B cell (primary cell): Measurements from ENCODE around the gene ADAMTS14. TPM values are rescaled to one million over a fixed set of nuclear protein-coding genes. Genes with fewer than 3 reads are reported as not detected.
A peak's percentile ranks its signal among the peaks of the same experiment; 100 is the strongest.
"Not testable (repeated sequence)": the region's sequence is repeated elsewhere in the genome, so short reads cannot be mapped to it uniquely, and the experiment has no call there.

ENCODE experiments used
- ATAC-seq: fragments of 200-7000 bp; cut with Tn5 transposase; one replicate; pipeline ENCODE4 v1.10.0; 2021; ENCODE audit warnings: low read depth, mild to moderate bottlenecking, moderate number of reproducible peaks, moderate library complexity
- CTCF ChIA-PET: fragments of 350-600 bp; sonication (Branson Sonifier 250); formaldehyde crosslinking; loops from one replicate; lab custom pipeline; 2021; ENCODE audit warnings: antibody characterized with exemption, inconsistent platforms; lab: Charles Lee
- POLR2A ChIA-PET: fragments of 350-600 bp; sonication (Branson Sonifier 250); formaldehyde crosslinking; loops from one replicate; lab custom pipeline; 2021; ENCODE audit warnings: antibody characterized with exemption; lab: Charles Lee
- DNase-seq: peaks from one replicate; pipeline ENCODE4 v3.0.0; 2013
- H2AFZ ChIP-seq: 2 replicates; pipeline ENCODE4 v1.6.1; 2012; ENCODE audit warnings: mild to moderate bottlenecking, low read depth, low read length; ENCODE audit not compliant: insufficient read depth, poor library complexity, severe bottlenecking
- H3K27ac ChIP-seq, 2 donors: 1 replicate in 1 of 2; 2 replicates in 1 of 2; pipeline ENCODE4 v1.5.1; 2012 to 2013; ENCODE audit warnings: low read length in 2 of 2, mild to moderate bottlenecking in 2 of 2, moderate library complexity in 1 of 2
- H3K27me3 ChIP-seq, 4 experiments: fragments of 200-600 bp in 1 of 4; sonication (generic) in 1 of 4; replicated peaks in 1 of 4; 1 replicate in 2 of 4; 2 replicates in 2 of 4; pipeline versions ENCODE4 v1.6.1 to v1.7.0; 2013 to 2016; ENCODE audit warnings: low read length in 3 of 4, mild to moderate bottlenecking in 2 of 4, mixed read lengths in 1 of 4, moderate library complexity in 1 of 4; ENCODE audit not compliant: insufficient read depth in 4 of 4, control insufficient read depth in 3 of 4; ENCODE audit errors: control extremely low read depth in 1 of 4
- H3K36me3 ChIP-seq, 2 experiments: replicated peaks in 1 of 2; 1 replicate in 1 of 2; 2 replicates in 1 of 2; pipeline versions ENCODE4 v1.6.1 to v1.7.1; 2013; ENCODE audit warnings: low read length in 1 of 2; ENCODE audit not compliant: insufficient read depth in 2 of 2, control insufficient read depth in 1 of 2; ENCODE audit errors: control extremely low read depth in 1 of 2, extremely low read depth in 1 of 2
- H3K4me1 ChIP-seq, 2 donors: fragments of 200-600 bp in 1 of 2; sonication (generic) in 1 of 2; 1 replicate in 1 of 2; 2 replicates in 1 of 2; pipeline versions ENCODE4 v1.5.1 to v1.6.1; 2013 to 2017; ENCODE audit warnings: low read length in 2 of 2; ENCODE audit not compliant: control insufficient read depth in 2 of 2, insufficient read depth in 2 of 2
- H3K4me2 ChIP-seq: replicated peaks from 2 replicates; pipeline ENCODE3; 2012; ENCODE audit warnings: mild to moderate bottlenecking, low read depth, low read length; ENCODE audit not compliant: poor library complexity, severe bottlenecking
- H3K4me3 ChIP-seq, 5 experiments: fragments of 200-600 bp in 1 of 5; sonication (generic) in 1 of 5; 1 replicate in 3 of 5; 2 replicates in 2 of 5; pipeline versions ENCODE4 v1.5.1 to v1.7.0; 2011 to 2016; ENCODE audit warnings: low read length in 4 of 5, mild to moderate bottlenecking in 4 of 5, low read depth in 2 of 5, control low read depth in 1 of 5, moderate library complexity in 1 of 5; ENCODE audit not compliant: insufficient read depth in 1 of 5; ENCODE audit errors: control extremely low read depth in 1 of 5, extremely low read depth in 1 of 5
- H3K79me2 ChIP-seq: fragments of 200-600 bp; sonication (generic); one replicate; pipeline ENCODE4 v1.6.0; 2016; ENCODE audit warnings: low read length; ENCODE audit not compliant: control insufficient read depth, insufficient read depth
- H3K9ac ChIP-seq: fragments of 200-600 bp; sonication (generic); 2 replicates; pipeline ENCODE4 v1.6.1; 2017; ENCODE audit warnings: mild to moderate bottlenecking, low read length, moderate library complexity
- H3K9me3 ChIP-seq, 3 donors: one replicate each; pipeline versions ENCODE4 v1.6.1 to v1.7.1; 2013; ENCODE audit warnings: low read length in 2 of 3; ENCODE audit not compliant: control insufficient read depth in 2 of 3, insufficient read depth in 1 of 3; ENCODE audit errors: control extremely low read depth in 1 of 3
- H4K20me1 ChIP-seq: 2 replicates; pipeline ENCODE4 v1.6.0; 2012; ENCODE audit warnings: mild to moderate bottlenecking, low read length; ENCODE audit not compliant: insufficient read depth, control insufficient read depth, poor library complexity, severe bottlenecking
- H3K27ac Mint-ChIP-seq: one replicate; pipeline ENCODE4 v1.8.0; 2021; ENCODE audit warnings: mixed read lengths
- H3K27me3 Mint-ChIP-seq: one replicate; pipeline ENCODE4 v1.8.0; 2021; ENCODE audit warnings: mixed read lengths
- H3K4me1 Mint-ChIP-seq: one replicate; pipeline ENCODE4 v1.8.0; 2021; ENCODE audit warnings: mixed read lengths
- H3K4me3 Mint-ChIP-seq: one replicate; pipeline ENCODE4 v1.8.0; 2021; ENCODE audit warnings: mixed read lengths
- H3K9me3 Mint-ChIP-seq: one replicate; pipeline ENCODE4 v1.8.0; 2022; ENCODE audit warnings: mixed read lengths; ENCODE audit not compliant: insufficient read depth
- EZH2 ChIP-seq: IDR thresholded peaks from 2 replicates; pipeline ENCODE4 v1.6.1; 2012; ENCODE audit warnings: borderline replicate concordance, low read depth, mild to moderate bottlenecking, moderate library complexity, low read length; ENCODE audit not compliant: insufficient read depth, poor library complexity, severe bottlenecking
- WGBS: methylation state at CpG from one replicate; pipeline ENCODE4 v1.1.5; 2013; ENCODE audit warnings: missing lambda C conversion rate; ENCODE audit not compliant: insufficient coverage; 5-methylcytosine and 5-hydroxymethylcytosine counted together
- intact Hi-C: fragments of 100-400 bp; cut with micrococcal nuclease; formaldehyde crosslinking; loops from one replicate; pipeline ENCODE4 v1.10.0; 2022
- polyA plus RNA-seq: library from polyadenylated mRNA; depleted of rRNA; stranded (reverse); fragments of >200 nt; gene quantifications from 2 replicates; pipeline ENCODE4 v1.2.3, GENCODE V29; 2012
- total RNA-seq, 2 donors: library from RNA; stranded (reverse); fragments of 120-200 nt in 1 of 2; gene quantifications; 1 replicate in 1 of 2; 2 replicates in 1 of 2; pipeline versions ENCODE4 v1.2.3 to v1.2.4, GENCODE V29; 2013 to 2022
- TF ChIP-seq, protein P1 (sequence below): fragments of 200-600 bp; IDR thresholded peaks from one replicate; pipeline ENCODE4 v1.8.0; 2022; ENCODE audit warnings: antibody characterized with exemption, mild to moderate bottlenecking

The ADAMTS14 gene
- total and polyA plus RNA-seq, 2 donors (not counting 1 experiment from before 2014, with no cell fraction given), result not detected

DNA sequence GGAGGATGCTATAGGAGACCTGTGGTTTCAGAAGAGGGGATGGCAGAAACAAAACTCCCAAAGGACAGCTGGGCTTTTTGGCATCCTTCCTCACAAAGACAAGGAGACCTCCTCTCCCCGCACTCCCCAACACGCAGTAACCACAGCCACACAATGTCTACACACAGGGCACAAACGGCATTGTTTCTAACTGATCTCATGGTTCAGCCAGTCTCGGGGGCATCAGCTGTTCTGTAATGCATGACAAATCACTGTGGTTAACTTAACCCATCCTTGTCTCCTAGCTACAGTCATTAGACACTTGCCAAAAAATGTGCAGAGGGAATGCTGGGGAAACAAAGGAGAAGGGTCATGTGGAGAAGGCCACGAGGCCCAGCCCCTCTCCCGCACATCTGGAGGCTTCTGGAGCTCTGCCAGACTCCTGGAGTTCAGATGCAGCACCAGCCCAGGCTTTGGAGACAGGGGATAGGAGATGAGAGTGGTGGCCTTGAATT is 7.6 kb upstream of the ADAMTS14 start:
- peaks cover 0 to 5% (median 0%) of the 10 kb centered on the region in 3 donors for H3K9me3 ChIP-seq
- H3K4me2 ChIP-seq, result no peak overlapping the region
- no peaks in the 10 kb centered on the region for H4K20me1 ChIP-seq
- no peaks in the 10 kb centered on the region for H3K36me3 ChIP-seq
- no peak overlapping the region for H3K27ac ChIP-seq
- Mint-ChIP-seq H3K27me3 (peaks cover 21% of the 10 kb centered on the region), H3K4me1 (peaks cover 13% of the 10 kb centered on the region), H3K27ac (no peak overlapping the region), H3K4me3 (no peak overlapping the region), H3K9me3 (peaks cover 3% of the 10 kb centered on the region)
- DNase-seq, result no peak
- peaks cover 0 to 11% (median 1%) of the 10 kb centered on the region in 4 experiments for H3K27me3 ChIP-seq
- ChIA-PET POLR2A (no interaction called here), CTCF (no interaction called here)
- peaks cover 12 to 18% of the 10 kb centered on the region in 2 donors for H3K4me1 ChIP-seq
- H3K4me3 ChIP-seq, result no peak overlapping the region
- intact Hi-C loops, result no loop called here
- no peak for ATAC-seq
- H3K79me2 ChIP-seq, result no peaks in the 10 kb centered on the region
- TF ChIP-seq, protein P1, sequence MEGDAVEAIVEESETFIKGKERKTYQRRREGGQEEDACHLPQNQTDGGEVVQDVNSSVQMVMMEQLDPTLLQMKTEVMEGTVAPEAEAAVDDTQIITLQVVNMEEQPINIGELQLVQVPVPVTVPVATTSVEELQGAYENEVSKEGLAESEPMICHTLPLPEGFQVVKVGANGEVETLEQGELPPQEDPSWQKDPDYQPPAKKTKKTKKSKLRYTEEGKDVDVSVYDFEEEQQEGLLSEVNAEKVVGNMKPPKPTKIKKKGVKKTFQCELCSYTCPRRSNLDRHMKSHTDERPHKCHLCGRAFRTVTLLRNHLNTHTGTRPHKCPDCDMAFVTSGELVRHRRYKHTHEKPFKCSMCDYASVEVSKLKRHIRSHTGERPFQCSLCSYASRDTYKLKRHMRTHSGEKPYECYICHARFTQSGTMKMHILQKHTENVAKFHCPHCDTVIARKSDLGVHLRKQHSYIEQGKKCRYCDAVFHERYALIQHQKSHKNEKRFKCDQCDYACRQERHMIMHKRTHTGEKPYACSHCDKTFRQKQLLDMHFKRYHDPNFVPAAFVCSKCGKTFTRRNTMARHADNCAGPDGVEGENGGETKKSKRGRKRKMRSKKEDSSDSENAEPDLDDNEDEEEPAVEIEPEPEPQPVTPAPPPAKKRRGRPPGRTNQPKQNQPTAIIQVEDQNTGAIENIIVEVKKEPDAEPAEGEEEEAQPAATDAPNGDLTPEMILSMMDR, result no peak
- H3K9ac ChIP-seq, result no peak overlapping the region
- peak overlapping the region; percentile 42 for H2AFZ ChIP-seq
- 23% methylated on average over 6 of the region's 6 CpGs for WGBS

- CTCF ChIA-PET, result no interaction called here
- Histone ChIP-seq H3K27me3 (peaks cover 0 to 8% (median 3%) of the 10 kb centered on the region in 4 experiments), H3K9ac (no peak overlapping the region), H3K36me3 (no peaks in the 10 kb centered on the region), H4K20me1 (no peaks in the 10 kb centered on the region), H3K4me2 (no peak overlapping the region), H3K79me2 (no peaks in the 10 kb centered on the region), H3K27ac (no peak overlapping the region), H2AFZ (no peak overlapping the region), H3K4me1 (peaks cover 12 to 18% of the 10 kb centered on the region in 2 donors), H3K9me3 (no peaks in the 10 kb centered on the region), H3K4me3 (no peak overlapping the region)
- Mint-ChIP-seq H3K4me3 (no peak overlapping the region), H3K9me3 (peaks cover 3% of the 10 kb centered on the region), H3K27ac (no peak overlapping the region), H3K27me3 (peaks cover 26% of the 10 kb centered on the region), H3K4me1 (peaks cover 17% of the 10 kb centered on the region)
- no peak for DNase-seq
- 32% methylated on average over 3 of the region's 7 CpGs for WGBS
- TF ChIP-seq EZH2, result no peak
- TF ChIP-seq, protein P1, result no peak
- intact Hi-C loops, result no loop called here
- no peak for ATAC-seq
- POLR2A ChIA-PET, result no interaction called here
Observed at GRCh38 chr10:70666960-70667798, 5.1 kb upstream of the ADAMTS14 start.

- H3K36me3 ChIP-seq, H3K27ac ChIP-seq, H4K20me1 ChIP-seq, H3K9me3 ChIP-seq, intact Hi-C loops, H3K79me2 ChIP-seq, H3K27ac Mint-ChIP-seq, ATAC-seq, CTCF ChIA-PET, H3K4me2 ChIP-seq, H3K4me3 ChIP-seq, DNase-seq, H2AFZ ChIP-seq, H3K27me3 ChIP-seq, POLR2A ChIA-PET, H3K9me3 Mint-ChIP-seq, H3K9ac ChIP-seq, H3K4me3 Mint-ChIP-seq: not testable (repeated sequence)
- Mint-ChIP-seq H3K4me1 (peaks cover 17% of the 10 kb centered on the region), H3K27me3 (peaks cover 27% of the 10 kb centered on the region)
- peaks cover 14 to 18% of the 10 kb centered on the region in 2 donors for H3K4me1 ChIP-seq
- 90% methylated on average over 2 of the region's 6 CpGs for WGBS
Observed at GRCh38 chr10:70667818-70668217, 4.5 kb upstream of the ADAMTS14 start.
